Measurements from ENCODE around the gene RNF150.

The RNF150 gene

GRCh38 chr4:141101511-141101910, 31.8 kb downstream of the RNF150 start:
- no peak for DNase-seq
- no peak overlapping the region for H3K27ac Mint-ChIP-seq
- no peaks in the 10 kb centered on the region for H3K27me3 Mint-ChIP-seq (ENCODE audit: low read depth, poor library complexity)
- H3K36me3 Mint-ChIP-seq (ENCODE audit: low read depth) = no peaks in the 10 kb centered on the region
- H3K9me3 Mint-ChIP-seq = no peaks in the 10 kb centered on the region
- no peaks in the 10 kb centered on the region for H3K4me1 Mint-ChIP-seq
- H3K4me3 Mint-ChIP-seq = no peak overlapping the region
- no peak for TF ChIP-seq CTCF (IDR thresholded peaks at IDR 0.05)

- Mint-ChIP-seq H3K4me3 (no peak overlapping the region), H3K27ac (no peak overlapping the region), H3K36me3 (ENCODE audit: low read depth) (peaks cover under 1% of the 10 kb centered on the region), H3K9me3 (peaks cover 5% of the 10 kb centered on the region), H3K4me1 (no peaks in the 10 kb centered on the region), H3K27me3 (ENCODE audit: low read depth, poor library complexity) (no peaks in the 10 kb centered on the region)
- DNase-seq = no peak
- no peak for TF ChIP-seq CTCF (IDR thresholded peaks at IDR 0.05)
Measured at GRCh38 chr4:141099326-141099725, 33.9 kb downstream of the RNF150 start.

GRCh38 chr4:141098163-141098562, 35.1 kb downstream of the RNF150 start:
- H3K27me3 Mint-ChIP-seq (ENCODE audit: low read depth, poor library complexity) = no peaks in the 10 kb centered on the region
- no peak overlapping the region for H3K4me3 Mint-ChIP-seq
- peaks cover 16% of the 10 kb centered on the region for H3K9me3 Mint-ChIP-seq
- no peak for DNase-seq
- H3K27ac Mint-ChIP-seq = no peak overlapping the region
- TF ChIP-seq CTCF (IDR thresholded peaks at IDR 0.05) = no peak
- H3K4me1 Mint-ChIP-seq = no peaks in the 10 kb centered on the region
- H3K36me3 Mint-ChIP-seq (ENCODE audit: low read depth) = peaks cover 12% of the 10 kb centered on the region

- H3K4me3 Mint-ChIP-seq = no peak overlapping the region
- no peak for DNase-seq
- TF ChIP-seq CTCF (IDR thresholded peaks at IDR 0.05) = no peak
- H3K27me3 Mint-ChIP-seq (ENCODE audit: low read depth, poor library complexity) = no peaks in the 10 kb centered on the region
- H3K4me1 Mint-ChIP-seq = peaks cover 16% of the 10 kb centered on the region
- H3K36me3 Mint-ChIP-seq (ENCODE audit: low read depth) = peaks cover 18% of the 10 kb centered on the region
- peaks cover 29% of the 10 kb centered on the region for H3K9me3 Mint-ChIP-seq
- no peak overlapping the region for H3K27ac Mint-ChIP-seq
Measured at GRCh38 chr4:141090473-141090872, 42.8 kb downstream of the RNF150 start.

GRCh38 chr4:141081921-141082395, 51.3 kb downstream of the RNF150 start:
- DNase-seq = no peak
- Mint-ChIP-seq H3K4me3 (no peak overlapping the region), H3K36me3 (ENCODE audit: low read depth) (peaks cover 8% of the 10 kb centered on the region), H3K9me3 (peaks cover 13% of the 10 kb centered on the region), H3K4me1 (peaks cover 11% of the 10 kb centered on the region), H3K27me3 (ENCODE audit: low read depth, poor library complexity) (no peaks in the 10 kb centered on the region), H3K27ac (peak overlapping the region; percentile 32)
- no peak for TF ChIP-seq CTCF (IDR thresholded peaks at IDR 0.05)

- Mint-ChIP-seq H3K4me1 (peaks cover 11% of the 10 kb centered on the region), H3K9me3 (peaks cover 11% of the 10 kb centered on the region), H3K36me3 (ENCODE audit: low read depth) (peaks cover 8% of the 10 kb centered on the region), H3K27ac (no peak overlapping the region), H3K4me3 (no peak overlapping the region), H3K27me3 (ENCODE audit: low read depth, poor library complexity) (no peaks in the 10 kb centered on the region)
- no peak for DNase-seq
- no peak for TF ChIP-seq CTCF (IDR thresholded peaks at IDR 0.05)
Measured at GRCh38 chr4:141080668-141081067, 52.6 kb downstream of the RNF150 start.
